ENCODE results near the gene ZNF423.

DNA sequence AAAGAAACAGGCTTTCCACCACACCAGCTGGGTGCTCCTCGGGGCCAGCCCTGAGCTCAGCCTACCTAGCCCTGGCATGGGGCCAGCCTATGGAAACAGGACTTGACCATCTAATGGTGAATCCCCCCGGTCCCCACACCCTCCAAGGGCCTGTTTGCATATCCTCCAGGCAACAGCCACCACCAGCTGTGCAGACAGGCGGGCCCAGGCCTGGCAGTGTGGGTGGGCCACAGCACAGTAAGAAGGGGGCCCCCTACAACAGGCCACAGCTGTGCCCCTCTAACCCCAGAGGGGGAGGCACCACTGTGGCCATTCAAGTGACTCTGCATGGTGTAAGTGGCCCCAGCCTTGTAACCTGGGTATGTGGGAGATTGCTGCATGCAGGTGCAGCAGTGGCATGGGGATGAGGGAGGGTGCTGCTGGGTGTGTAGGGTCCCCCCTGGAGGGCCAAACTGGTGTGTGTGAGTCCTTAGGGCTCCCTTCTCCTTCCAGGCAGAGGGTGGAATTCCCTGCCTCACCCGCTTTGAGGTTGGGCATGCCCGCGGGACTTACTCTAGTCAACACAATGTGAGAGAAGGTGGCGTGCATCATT, 334.1 kb downstream of the ZNF423 start:
- TF ChIP-seq, protein P1, sequence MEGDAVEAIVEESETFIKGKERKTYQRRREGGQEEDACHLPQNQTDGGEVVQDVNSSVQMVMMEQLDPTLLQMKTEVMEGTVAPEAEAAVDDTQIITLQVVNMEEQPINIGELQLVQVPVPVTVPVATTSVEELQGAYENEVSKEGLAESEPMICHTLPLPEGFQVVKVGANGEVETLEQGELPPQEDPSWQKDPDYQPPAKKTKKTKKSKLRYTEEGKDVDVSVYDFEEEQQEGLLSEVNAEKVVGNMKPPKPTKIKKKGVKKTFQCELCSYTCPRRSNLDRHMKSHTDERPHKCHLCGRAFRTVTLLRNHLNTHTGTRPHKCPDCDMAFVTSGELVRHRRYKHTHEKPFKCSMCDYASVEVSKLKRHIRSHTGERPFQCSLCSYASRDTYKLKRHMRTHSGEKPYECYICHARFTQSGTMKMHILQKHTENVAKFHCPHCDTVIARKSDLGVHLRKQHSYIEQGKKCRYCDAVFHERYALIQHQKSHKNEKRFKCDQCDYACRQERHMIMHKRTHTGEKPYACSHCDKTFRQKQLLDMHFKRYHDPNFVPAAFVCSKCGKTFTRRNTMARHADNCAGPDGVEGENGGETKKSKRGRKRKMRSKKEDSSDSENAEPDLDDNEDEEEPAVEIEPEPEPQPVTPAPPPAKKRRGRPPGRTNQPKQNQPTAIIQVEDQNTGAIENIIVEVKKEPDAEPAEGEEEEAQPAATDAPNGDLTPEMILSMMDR (IDR thresholded peaks at IDR 0.05; ENCODE audit: poor library complexity, severe bottlenecking) = no peak
- no peak for TF ChIP-seq EP300 (conservative IDR thresholded peaks at IDR 0.05; ENCODE audit: poor library complexity, severe bottlenecking)
- no peak for TF ChIP-seq TAF1 (IDR thresholded peaks at IDR 0.05; ENCODE audit: low read depth)
- no peak for TF ChIP-seq EZH2 (IDR thresholded peaks at IDR 0.05; ENCODE audit: borderline replicate concordance, insufficient read depth, low read length, poor library complexity, severe bottlenecking)
- TF ChIP-seq POLR2AphosphoS5 (IDR thresholded peaks at IDR 0.05) = no peak
- no peak for TF ChIP-seq RAD21 (conservative IDR thresholded peaks at IDR 0.05)
